Endothelial cell of umbilical vein (primary cell): ENCODE data around the gene MED26. TPM values are rescaled to one million over a fixed set of nuclear protein-coding genes. Genes with fewer than 3 reads are reported as not detected.

ENCODE experiments used
- BruUV-seq: library from RNA; stranded (reverse); fragments of 400-500 nt; replicated peaks from 2 replicates; lab custom pipeline; 2021; lab: Mats Ljungman, UMichigan
- CTCF ChIA-PET: fragments of 300-600, 350-600 bp; sonication (Branson Sonifier 250); formaldehyde crosslinking; loops from one replicate; lab custom pipeline; 2021; ENCODE audit warnings: antibody characterized with exemption, inconsistent platforms; lab: Charles Lee
- POLR2A ChIA-PET: fragments of 300-600, 350-600 bp; sonication (Branson Sonifier 250); formaldehyde crosslinking; loops from one replicate; lab custom pipeline; 2021; ENCODE audit warnings: antibody characterized with exemption, inconsistent platforms; lab: Charles Lee
- DNase-seq: peaks from one replicate; pipeline ENCODE4 v3.0.0-alpha.2; 2011; ENCODE audit warnings: low read depth, low spot score
- FAIRE-seq: peaks from 2 replicates; lab custom pipeline; 2011; peaks lifted over from hg19 to GRCh38; lab: Jason Lieb, UNC
- H2AFZ ChIP-seq: 2 replicates; pipeline ENCODE4 v1.6.0; 2012; ENCODE audit warnings: low read depth, low read length, control low read depth, inconsistent platforms
- H3K27ac ChIP-seq: 2 replicates; pipeline ENCODE4 v1.5.1; 2011; ENCODE audit warnings: low read depth, mild to moderate bottlenecking, control low read depth, low read length, moderate library complexity; ENCODE audit not compliant: insufficient read depth
- H3K27me3 ChIP-seq, 2 experiments: 2 replicates each; pipeline versions ENCODE4 v1.6.0 to v1.6.1; 2011; ENCODE audit warnings: low read length in 2 of 2, mixed read lengths in 1 of 2; ENCODE audit not compliant: control insufficient read depth in 2 of 2, insufficient read depth in 2 of 2
- H3K36me3 ChIP-seq, 2 experiments: 2 replicates in 1 of 2; 3 replicates in 1 of 2; pipeline ENCODE4 v1.5.1; 2011; ENCODE audit warnings: low read length in 2 of 2, mild to moderate bottlenecking in 1 of 2, moderate library complexity in 1 of 2; ENCODE audit not compliant: control insufficient read depth in 2 of 2, insufficient read depth in 2 of 2; ENCODE audit errors: extremely low read depth in 1 of 2
- H3K4me1 ChIP-seq: 3 replicates; pipeline ENCODE4 v1.5.1; 2011; ENCODE audit warnings: mild to moderate bottlenecking, low read length; ENCODE audit not compliant: control insufficient read depth, insufficient read depth; ENCODE audit errors: extremely low read depth
- H3K4me2 ChIP-seq: 2 replicates; pipeline ENCODE4 v1.6.1; 2011; ENCODE audit warnings: low read length, control low read depth, mixed read lengths; ENCODE audit not compliant: insufficient read depth
- H3K4me3 ChIP-seq, 3 experiments: fragments of 200-600 bp in 1 of 3; sonication (generic), shearing (Covaris generic) in 1 of 3; replicated peaks in 1 of 3; 2 replicates each; pipeline ENCODE4 v1.5.1; 2011 to 2016; ENCODE audit warnings: control low read depth in 3 of 3, low read length in 3 of 3, mild to moderate bottlenecking in 2 of 3, inconsistent platforms in 1 of 3, low read depth in 1 of 3, moderate library complexity in 1 of 3; ENCODE audit not compliant: insufficient read depth in 1 of 3
- H3K79me2 ChIP-seq: 2 replicates; pipeline ENCODE4 v1.6.0; 2012; ENCODE audit warnings: low read length, inconsistent platforms; ENCODE audit not compliant: control insufficient read depth, insufficient read depth
- H3K9ac ChIP-seq: replicated peaks from 2 replicates; pipeline ENCODE3; 2011; ENCODE audit warnings: low read length, control low read depth; ENCODE audit not compliant: insufficient read depth; ENCODE audit errors: extremely low read depth
- H3K9me1 ChIP-seq: replicated peaks from 3 replicates; pipeline ENCODE4 v1.6.0; 2011; ENCODE audit warnings: mild to moderate bottlenecking, low read length; ENCODE audit not compliant: control insufficient read depth, insufficient read depth; ENCODE audit errors: extremely low read depth
- H3K9me3 ChIP-seq: replicated peaks from 2 replicates; pipeline ENCODE4 v1.5.1; 2012; ENCODE audit warnings: low read length, inconsistent platforms; ENCODE audit not compliant: control insufficient read depth, insufficient read depth
- H4K20me1 ChIP-seq: replicated peaks from 2 replicates; pipeline ENCODE3; 2011; ENCODE audit warnings: mild to moderate bottlenecking, low read length; ENCODE audit not compliant: control insufficient read depth, insufficient read depth; ENCODE audit errors: extremely low read depth
- EZH2 ChIP-seq: IDR thresholded peaks from 2 replicates; pipeline ENCODE4 v1.6.1; 2012; ENCODE audit warnings: borderline replicate concordance, low read depth, mild to moderate bottlenecking, moderate library complexity, low read length, inconsistent platforms; ENCODE audit not compliant: severe bottlenecking
- FOS ChIP-seq: IDR thresholded peaks from 2 replicates; pipeline ENCODE4 v1.6.1; 2011; ENCODE audit warnings: mild to moderate bottlenecking, low read length, moderate library complexity, borderline replicate concordance; ENCODE audit not compliant: insufficient read depth
- GATA2 ChIP-seq: IDR thresholded peaks from 2 replicates; pipeline ENCODE4 v1.7.0; 2011; ENCODE audit warnings: low read depth, mild to moderate bottlenecking, moderate library complexity, mixed read lengths, low read length; ENCODE audit not compliant: insufficient read length, insufficient read depth
- JUN ChIP-seq: IDR thresholded peaks from 2 replicates; pipeline ENCODE4 v1.6.1; 2011; ENCODE audit warnings: borderline replicate concordance, low read depth; ENCODE audit not compliant: insufficient read length, insufficient read depth
- MAX ChIP-seq: IDR thresholded peaks from 2 replicates; pipeline ENCODE4 v1.6.1; 2011; ENCODE audit not compliant: insufficient read depth, insufficient read length
- MYC ChIP-seq: IDR thresholded peaks from one replicate; pipeline ENCODE4 v1.6.1; 2011; ENCODE audit warnings: mild to moderate bottlenecking, low read depth, low read length
- POLR2A ChIP-seq: IDR thresholded peaks from 2 replicates; pipeline ENCODE4 v1.6.1; 2012; ENCODE audit warnings: low read depth, mild to moderate bottlenecking, control low read depth, low read length
- POLR2AphosphoS5 ChIP-seq: IDR thresholded peaks from 2 replicates; pipeline ENCODE4 v1.6.1; 2012; ENCODE audit warnings: low read depth, mild to moderate bottlenecking, control low read depth, low read length, moderate library complexity; ENCODE audit not compliant: insufficient read depth
- dilution Hi-C: fragments of 300-500 bp; cut with MboI; formaldehyde crosslinking; loops from one replicate; pipeline ENCODE4 v1.15.0; 2019; ENCODE audit warnings: low sequenced_read_pairs; ENCODE audit not compliant: extremely low pct_ligation_motif_present
- intact Hi-C: fragments of 100-400 bp; cut with micrococcal nuclease; formaldehyde crosslinking; loops from one replicate; pipeline ENCODE4 v1.10.0; 2022
- polyA plus RNA-seq, 4 experiments: library from polyadenylated mRNA; depleted of rRNA in 3 of 4; stranded (reverse) in 3 of 4; unstranded in 1 of 4; fragments of >200 nt; gene quantifications; 2 replicates each; pipeline versions ENCODE4 v1.2.1 to v1.2.3, GENCODE V29; 2011 to 2012; ENCODE audit warnings: missing spikeins in 1 of 4
- total RNA-seq: library from RNA; stranded (reverse); gene quantifications from 2 replicates; pipeline ENCODE4 v1.2.3, GENCODE V29; 2021
- TF ChIP-seq, protein P1 (sequence below), 2 donors: IDR thresholded peaks; 1 replicate in 1 of 2; 2 replicates in 1 of 2; pipeline ENCODE4 v1.5.1; 2011; ENCODE audit warnings: low read length in 2 of 2, mild to moderate bottlenecking in 2 of 2, moderate library complexity in 2 of 2, control low read depth in 1 of 2, inconsistent platforms in 1 of 2, low read depth in 1 of 2; ENCODE audit not compliant: insufficient read depth in 1 of 2; ENCODE audit errors: extremely low read depth in 1 of 2

MED26 gene
- total and polyA plus RNA-seq, 2 donors (not counting 3 experiments of a cell fraction or from before 2014, with no cell fraction given), result 5.6 to 13.4 TPM

- dilution Hi-C loops, result no loop called here
- peaks cover 12% of the 10 kb centered on the region for H3K4me1 ChIP-seq
- no peaks in the 10 kb centered on the region for H3K9me3 ChIP-seq
- ChIA-PET POLR2A (interaction anchor here (0.6 to 1.1 kb wide), 3 partner anchors 85 to 117 kb away, joined by 3 to 6 read pairs (median 3); partner anchors contain the start of gene MED26), CTCF (interaction anchor here (0.7 to 0.8 kb wide), 2 partner anchors 19 to 72 kb away, joined by 3 to 4 read pairs; no protein-coding TSS in a partner anchor)
- H3K27me3 ChIP-seq, result no peaks in the 10 kb centered on the region
- peak overlapping the region; percentile 94 for H3K9ac ChIP-seq
- H3K9me1 ChIP-seq, result no peaks in the 10 kb centered on the region
- BruUV-seq, result TSS peak; percentile 66
- FAIRE-seq (peak; percentile 37), DNase-seq (no peak)
- H3K4me3 ChIP-seq, result peak overlapping the region; percentile 66 to 85 (median 70)
- H3K79me2 ChIP-seq, result peaks cover 50% of the 10 kb centered on the region
- H2AFZ ChIP-seq, result peak overlapping the region; percentile 90
- H3K36me3 ChIP-seq, result peaks cover 3 to 5% of the 10 kb centered on the region in 2 experiments
- H3K27ac ChIP-seq, result peak overlapping the region; percentile 70
- H4K20me1 ChIP-seq, result no peaks in the 10 kb centered on the region
- TF ChIP-seq MYC, result no peak
- no peak for TF ChIP-seq POLR2AphosphoS5
- TF ChIP-seq MAX, result no peak
- no peak for TF ChIP-seq EZH2
- no peak for TF ChIP-seq GATA2
- no peak for TF ChIP-seq POLR2A
- TF ChIP-seq FOS, result no peak
- TF ChIP-seq, protein P1, sequence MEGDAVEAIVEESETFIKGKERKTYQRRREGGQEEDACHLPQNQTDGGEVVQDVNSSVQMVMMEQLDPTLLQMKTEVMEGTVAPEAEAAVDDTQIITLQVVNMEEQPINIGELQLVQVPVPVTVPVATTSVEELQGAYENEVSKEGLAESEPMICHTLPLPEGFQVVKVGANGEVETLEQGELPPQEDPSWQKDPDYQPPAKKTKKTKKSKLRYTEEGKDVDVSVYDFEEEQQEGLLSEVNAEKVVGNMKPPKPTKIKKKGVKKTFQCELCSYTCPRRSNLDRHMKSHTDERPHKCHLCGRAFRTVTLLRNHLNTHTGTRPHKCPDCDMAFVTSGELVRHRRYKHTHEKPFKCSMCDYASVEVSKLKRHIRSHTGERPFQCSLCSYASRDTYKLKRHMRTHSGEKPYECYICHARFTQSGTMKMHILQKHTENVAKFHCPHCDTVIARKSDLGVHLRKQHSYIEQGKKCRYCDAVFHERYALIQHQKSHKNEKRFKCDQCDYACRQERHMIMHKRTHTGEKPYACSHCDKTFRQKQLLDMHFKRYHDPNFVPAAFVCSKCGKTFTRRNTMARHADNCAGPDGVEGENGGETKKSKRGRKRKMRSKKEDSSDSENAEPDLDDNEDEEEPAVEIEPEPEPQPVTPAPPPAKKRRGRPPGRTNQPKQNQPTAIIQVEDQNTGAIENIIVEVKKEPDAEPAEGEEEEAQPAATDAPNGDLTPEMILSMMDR (IDR thresholded peaks at IDR 0.05; ENCODE audit: extremely low read depth in 1 of 2, insufficient read depth in 1 of 2, low read depth in 1 of 2, low read length in 2 of 2), result no peak
- no peak for TF ChIP-seq JUN
- H3K4me2 ChIP-seq, result peak overlapping the region; percentile 94
- intact Hi-C loops, result loop anchor here (1.0 to 5.0 kb wide), 3 partner anchors 23 to 106 kb away; partner anchors contain the start of gene SLC35E1
These were observed 85.0 kb downstream of the MED26 start for GRCh38 chr19:16542910-16543472.
